ENCODE data around the gene SPATC1L. TPM values are rescaled to one million over a fixed set of nuclear protein-coding genes. Genes with fewer than 3 reads are reported as not detected.

Gene SPATC1L
- total and polyA plus RNA-seq, 2 of the 8 experiments (the other 6 are each of a cell fraction or from before 2014, with no cell fraction given): 24.9 to 50.0 TPM

DNA sequence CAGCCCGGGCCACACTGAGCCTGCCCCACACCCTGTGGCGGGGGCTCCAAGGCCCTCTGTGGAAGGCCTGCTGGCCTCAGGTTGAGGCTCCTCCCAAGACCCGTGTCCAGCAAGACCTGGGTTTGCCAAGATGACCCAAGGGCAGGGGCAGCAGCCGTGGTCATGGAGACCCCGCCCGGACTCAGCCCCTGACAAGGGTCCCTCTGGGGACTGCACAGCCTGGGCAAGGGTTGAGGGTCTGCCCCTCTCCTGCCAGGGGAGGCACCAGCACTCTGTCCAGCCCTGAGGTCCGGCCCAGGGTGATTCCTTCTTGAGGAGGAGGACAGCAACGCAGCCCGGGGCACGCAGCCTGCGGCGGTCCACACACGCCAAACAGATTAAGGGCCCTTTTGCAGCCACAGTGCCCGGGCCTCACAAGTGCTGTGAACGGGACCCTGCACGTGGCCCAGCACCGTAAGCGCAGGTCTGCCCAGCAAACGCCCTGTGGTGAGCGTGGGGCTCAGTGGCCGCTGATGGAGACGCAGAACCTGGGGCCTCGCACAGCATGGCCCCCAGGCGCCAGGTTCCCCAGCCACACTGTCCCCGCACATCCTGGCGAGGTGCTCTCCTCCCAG lies 3.4 kb downstream of the SPATC1L start:
- H3K4me1 ChIP-seq (replicated peaks in 1 of 4; ENCODE audit: control insufficient read depth in 3 of 4, insufficient read depth in 4 of 4, low read length in 3 of 4): peaks cover 0 to 20% (median 9%) of the 10 kb centered on the region in 4 experiments; a peak in 5 of 7 replicates
- DNase-seq (ENCODE audit: low read depth in 1 of 2, low spot score in 2 of 2): no peak
- H3K23ac ChIP-seq (ENCODE audit: insufficient read length): no peak overlapping the region
- WGBS, 2 experiments (ENCODE audit: extremely low coverage in 1 of 2, insufficient coverage in 1 of 2, insufficient read length in 1 of 2, insufficient replicate concordance in 2 of 2, low coverage in 1 of 2, low lambda C conversion rate in 2 of 2, missing lambda C conversion rate in 1 of 2): 89% methylated on average over 23 of the region's 26 CpGs; no CpG with 5 or more reads in 1 of the 2 experiments
- H2BK12ac ChIP-seq (ENCODE audit: low read depth, low read length): peak overlapping the region; percentile 50; the same call in 1 of the 2 replicates
- H4K5ac ChIP-seq (ENCODE audit: insufficient read length, low read depth, low read length): no peak overlapping the region
- H2BK20ac ChIP-seq (ENCODE audit: low read length): no peak overlapping the region
- H3K56ac ChIP-seq (replicated peaks; ENCODE audit: insufficient read length, low read depth, low read length): no peak overlapping the region
- H3K4ac ChIP-seq (replicated peaks; ENCODE audit: insufficient read length, low read depth, low read length): no peak overlapping the region
- H3K36me3 ChIP-seq (ENCODE audit: control insufficient read depth in 2 of 4, insufficient read depth in 4 of 4, low read length in 3 of 4): peaks cover 0 to 2% (median 0%) of the 10 kb centered on the region in 4 experiments; a peak in 1 of 8 replicates
- no peak overlapping the region for H3K14ac ChIP-seq (ENCODE audit: insufficient read length)
- peak overlapping the region; percentile 38; the same call in 1 of the 2 replicates for H3K18ac ChIP-seq (ENCODE audit: extremely low read depth, low read length)
- ChIA-PET POLR2A (ENCODE audit: partially characterized antibody) (no interaction called here), CTCF (ENCODE audit: partially characterized antibody) (interaction anchor here (0.8 to 2.5 kb wide), 3 partner anchors 28 to 39 kb away, joined by 3 to 8 read pairs (median 4); no protein-coding TSS in a partner anchor)
- TF ChIP-seq RNF2 (IDR thresholded peaks at IDR 0.05; ENCODE audit: borderline replicate concordance, low read depth, low read length, missing control alignments, poor library complexity, severe bottlenecking): no peak
- no peak for TF ChIP-seq RAD21 (IDR thresholded peaks at IDR 0.05 in 1 of 2, conservative IDR thresholded peaks at IDR 0.05 in 1 of 2; ENCODE audit: low read depth in 2 of 2, low read length in 2 of 2)
- TF ChIP-seq CHD1 (IDR thresholded peaks at IDR 0.05; ENCODE audit: low read depth, low read length): no peak
- TF ChIP-seq CBX5 (IDR thresholded peaks at IDR 0.05; ENCODE audit: low read depth, low read length): no peak
- no peak for TF ChIP-seq PHF8 (conservative IDR thresholded peaks at IDR 0.05; ENCODE audit: low read depth, low read length)
- H3K23me2 ChIP-seq (ENCODE audit: low read depth, low read length): peaks cover 8% of the 10 kb centered on the region
- peaks cover 0 to 18% of the 10 kb centered on the region in 2 experiments; a peak in 2 of 4 replicates for H3K79me2 ChIP-seq (ENCODE audit: control insufficient read depth in 1 of 2, insufficient read depth in 2 of 2, low read length in 2 of 2)
- no peaks in the 10 kb centered on the region for H3K27me3 ChIP-seq (replicated peaks in 1 of 4; ENCODE audit: control insufficient read depth in 3 of 4, extremely low read depth in 1 of 4, insufficient read depth in 3 of 4, low read length in 3 of 4)
- H2BK5ac ChIP-seq (ENCODE audit: low read depth, low read length): 0 out of 2 replicates have a peak overlapping the region, but pooled peaks have one; percentile 52
- H4K8ac ChIP-seq (ENCODE audit: extremely low read depth, insufficient read depth, low read length): peak overlapping the region; percentile 85
- peak overlapping the region; percentile 50; the same call in 1 of the 2 replicates for H3K27ac ChIP-seq (ENCODE audit: low read depth, low read length)
- no peak overlapping the region for H2BK15ac ChIP-seq (ENCODE audit: low read length)
- no peak overlapping the region for H3K4me3 ChIP-seq (ENCODE audit: extremely low read depth in 1 of 4, insufficient read depth in 2 of 4, low read depth in 3 of 4, low read length in 4 of 4)
- H2AK5ac ChIP-seq (ENCODE audit: low read depth, low read length): 0 out of 2 replicates have a peak overlapping the region, but pooled peaks have one; percentile 39
- no peak overlapping the region for H2AFZ ChIP-seq (ENCODE audit: low read length)
- H4K20me1 ChIP-seq (replicated peaks in 1 of 2; ENCODE audit: control insufficient read depth in 1 of 2, insufficient read depth in 2 of 2, low read length in 2 of 2): peaks cover 0 to 11% of the 10 kb centered on the region in 2 experiments
- no peaks in the 10 kb centered on the region for H3K9me3 ChIP-seq (ENCODE audit: insufficient read depth in 2 of 2, low read depth in 1 of 2, low read length in 1 of 2)
- H3K4me2 ChIP-seq (ENCODE audit: insufficient read depth in 1 of 2, low read depth in 2 of 2, low read length in 2 of 2): no peak overlapping the region
- peaks cover 5% of the 10 kb centered on the region; the same call in 1 of the 2 replicates for H3K79me1 ChIP-seq (ENCODE audit: low read depth, low read length)
- no peak for FAIRE-seq
- no peak overlapping the region; a peak in 1 of 7 replicates for H3K9ac ChIP-seq (replicated peaks in 1 of 4; ENCODE audit: extremely low read depth in 1 of 4, low read depth in 3 of 4, low read length in 3 of 4)
- peak overlapping the region; percentile 25 for H4K91ac ChIP-seq (replicated peaks; ENCODE audit: insufficient read length, low read length)
- H2BK120ac ChIP-seq (replicated peaks; ENCODE audit: low read depth, low read length): no peak overlapping the region
